Tibial nerve (tissue), 4 donors: ENCODE measurements around the gene KCNH2. TPM values are rescaled to one million over a fixed set of nuclear protein-coding genes. Genes with fewer than 3 reads are reported as not detected.

ENCODE experiments used
- DNase-seq, 2 donors: peaks; one replicate each; pipeline ENCODE4 v3.0.0-alpha.2; 2019; ENCODE audit warnings: low spot score in 2 of 2
- H3K27ac ChIP-seq, 4 donors: fragments of 200-600 bp; sonication (generic) in 3 of 4; one replicate each; pipeline ENCODE4 v1.5.1; 2017 to 2019; ENCODE audit warnings: mild to moderate bottlenecking in 1 of 4
- H3K27me3 ChIP-seq, 2 donors: fragments of 200-600 bp; sonication (generic) in 1 of 2; one replicate each; pipeline versions ENCODE4 v1.5.1 to v1.6.0; 2017 to 2019
- H3K36me3 ChIP-seq, 3 donors: fragments of 200-600 bp; sonication (generic); one replicate each; pipeline ENCODE4 v1.5.1; 2018 to 2019
- H3K4me1 ChIP-seq, 4 donors: fragments of 200-600 bp; sonication (generic) in 3 of 4; one replicate each; pipeline ENCODE4 v1.5.1; 2017 to 2019
- H3K4me3 ChIP-seq, 4 donors: fragments of 200-600 bp; sonication (generic) in 3 of 4; one replicate each; pipeline ENCODE4 v1.5.1; 2017 to 2019; ENCODE audit warnings: mild to moderate bottlenecking in 1 of 4, moderate library complexity in 1 of 4
- H3K9me3 ChIP-seq, 4 donors: fragments of 200-600 bp; sonication (generic) in 3 of 4; one replicate each; pipeline ENCODE4 v1.5.1; 2017 to 2019
- EP300 ChIP-seq, 2 donors: sonication (generic); formaldehyde crosslinking; IDR thresholded peaks; one replicate each; pipeline ENCODE4 v1.6.1; 2017; ENCODE audit warnings: antibody characterized with exemption in 2 of 2, mild to moderate bottlenecking in 1 of 2
- POLR2A ChIP-seq, 2 donors: fragments of 450-650 bp; IDR thresholded peaks; one replicate each; pipeline ENCODE4 v1.6.1; 2017; ENCODE audit warnings: antibody characterized with exemption in 2 of 2, mild to moderate bottlenecking in 2 of 2, moderate library complexity in 2 of 2
- WGBS, 2 donors: methylation state at CpG; one replicate each; pipeline ENCODE4 v1.1.5; 2018; 5-methylcytosine and 5-hydroxymethylcytosine counted together
- total RNA-seq, 4 donors: library from RNA; depleted of rRNA; stranded (reverse); fragments of >200 nt; gene quantifications; one replicate each; pipeline ENCODE4 v1.1.0, GENCODE V29; 2016
- TF ChIP-seq, protein P1 (sequence below), 5 experiments: fragments of 200-600 bp in 3 of 5; fragments of 450-650 bp in 2 of 5; sonication (generic) in 3 of 5; IDR thresholded peaks; one replicate each; pipeline ENCODE4 v1.5.1; 2016 to 2019; ENCODE audit warnings: antibody characterized with exemption in 5 of 5, mild to moderate bottlenecking in 3 of 5, moderate library complexity in 2 of 5

Gene KCNH2
- total RNA-seq, 4 donors from 2014 or later = 1.5 to 9.0 (median 2.4) TPM

DNA sequence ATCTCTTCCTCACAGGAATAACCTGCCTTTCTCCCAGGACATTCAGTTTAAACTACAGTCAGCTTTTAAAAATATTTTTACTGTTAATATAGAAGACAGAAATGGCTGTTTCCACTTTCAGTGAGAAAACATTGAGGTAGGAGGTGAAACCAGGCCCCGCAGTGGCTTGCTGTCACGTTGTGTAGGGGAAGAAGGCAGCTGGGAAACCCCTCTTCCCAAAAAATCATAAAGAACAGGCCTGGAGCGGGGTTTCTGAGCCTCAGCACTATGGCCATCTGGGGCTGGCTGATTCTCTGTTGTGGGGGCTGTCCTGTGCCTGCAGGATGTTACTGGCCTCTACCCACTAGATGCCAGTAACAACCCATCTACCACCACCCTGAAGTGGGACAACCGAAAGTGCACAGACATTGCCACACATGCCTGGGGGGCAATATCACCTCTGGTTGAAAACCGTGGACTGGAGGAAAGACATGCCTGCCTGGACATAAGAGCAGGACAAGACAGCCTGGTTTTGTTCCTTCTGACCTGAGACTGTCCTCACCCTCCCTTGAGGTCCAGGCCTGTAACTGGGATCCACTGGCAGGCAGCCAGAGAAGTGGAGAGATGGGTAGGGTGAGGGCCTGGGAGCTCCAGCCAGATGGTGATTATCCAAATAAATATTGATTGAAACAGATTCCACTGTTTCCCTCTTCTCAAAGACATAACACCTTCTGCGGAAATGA lies 43.9 kb downstream of the KCNH2 start:
- Histone ChIP-seq H3K27ac (no peak overlapping the region), H3K36me3 (no peaks in the 10 kb centered on the region), H3K27me3 (no peaks in the 10 kb centered on the region), H3K4me3 (no peak overlapping the region), H3K9me3 (no peaks in the 10 kb centered on the region), H3K4me1 (peaks cover 0 to 11% (median 0%) of the 10 kb centered on the region in 4 donors)
- WGBS, 2 donors = 81 to 85% methylated on average over 6 of the region's 6 CpGs
- no peak for DNase-seq
- TF ChIP-seq POLR2A (IDR thresholded peaks at IDR 0.05) (no peak), EP300 (IDR thresholded peaks at IDR 0.05) (no peak)
- TF ChIP-seq, protein P1, sequence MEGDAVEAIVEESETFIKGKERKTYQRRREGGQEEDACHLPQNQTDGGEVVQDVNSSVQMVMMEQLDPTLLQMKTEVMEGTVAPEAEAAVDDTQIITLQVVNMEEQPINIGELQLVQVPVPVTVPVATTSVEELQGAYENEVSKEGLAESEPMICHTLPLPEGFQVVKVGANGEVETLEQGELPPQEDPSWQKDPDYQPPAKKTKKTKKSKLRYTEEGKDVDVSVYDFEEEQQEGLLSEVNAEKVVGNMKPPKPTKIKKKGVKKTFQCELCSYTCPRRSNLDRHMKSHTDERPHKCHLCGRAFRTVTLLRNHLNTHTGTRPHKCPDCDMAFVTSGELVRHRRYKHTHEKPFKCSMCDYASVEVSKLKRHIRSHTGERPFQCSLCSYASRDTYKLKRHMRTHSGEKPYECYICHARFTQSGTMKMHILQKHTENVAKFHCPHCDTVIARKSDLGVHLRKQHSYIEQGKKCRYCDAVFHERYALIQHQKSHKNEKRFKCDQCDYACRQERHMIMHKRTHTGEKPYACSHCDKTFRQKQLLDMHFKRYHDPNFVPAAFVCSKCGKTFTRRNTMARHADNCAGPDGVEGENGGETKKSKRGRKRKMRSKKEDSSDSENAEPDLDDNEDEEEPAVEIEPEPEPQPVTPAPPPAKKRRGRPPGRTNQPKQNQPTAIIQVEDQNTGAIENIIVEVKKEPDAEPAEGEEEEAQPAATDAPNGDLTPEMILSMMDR (IDR thresholded peaks at IDR 0.05) = no peak

DNA sequence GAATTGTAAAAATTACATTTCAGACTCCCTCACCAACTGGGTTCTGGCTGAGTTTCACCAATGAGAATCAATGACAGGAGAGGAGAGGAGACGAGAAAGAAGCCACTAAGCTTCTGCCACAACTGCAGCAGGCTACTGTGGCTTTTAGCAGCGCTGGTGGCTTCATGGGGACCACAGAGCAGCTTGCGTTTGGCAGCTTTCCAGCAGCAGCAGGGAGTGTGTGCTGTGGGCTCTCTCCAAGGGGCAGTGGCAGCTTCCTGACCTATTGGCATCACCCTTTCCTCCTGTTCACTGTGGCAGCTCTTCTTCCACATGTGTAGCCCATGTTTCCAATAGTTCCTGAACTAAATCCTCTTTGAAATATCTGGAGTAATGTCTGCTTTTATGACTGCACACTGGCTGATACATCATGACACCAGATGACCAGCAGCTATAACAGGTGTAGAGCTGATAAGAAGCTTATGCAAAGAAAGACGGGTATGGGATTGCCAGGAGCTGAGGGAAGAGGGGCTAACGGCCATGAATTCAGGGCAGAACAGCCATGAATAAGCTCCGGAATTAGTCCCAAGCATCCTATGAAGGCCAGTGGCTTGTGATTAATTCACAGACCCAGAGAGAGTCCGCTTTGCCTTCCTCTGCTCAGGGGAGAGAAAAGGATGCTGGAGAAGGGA lies 46.8 kb downstream of the KCNH2 start:
- Histone ChIP-seq H3K9me3 (no peaks in the 10 kb centered on the region), H3K4me3 (no peak overlapping the region), H3K36me3 (no peaks in the 10 kb centered on the region), H3K4me1 (no peaks in the 10 kb centered on the region), H3K27ac (no peak overlapping the region), H3K27me3 (peaks cover 0 to 3% of the 10 kb centered on the region in 2 donors)
- no peak for DNase-seq
- WGBS, 2 donors = 54 to 59% methylated on average over 7 of the region's 7 CpGs
- TF ChIP-seq POLR2A (IDR thresholded peaks at IDR 0.05) (no peak), EP300 (IDR thresholded peaks at IDR 0.05) (no peak)
- TF ChIP-seq, protein P1 (IDR thresholded peaks at IDR 0.05) = no peak

DNA sequence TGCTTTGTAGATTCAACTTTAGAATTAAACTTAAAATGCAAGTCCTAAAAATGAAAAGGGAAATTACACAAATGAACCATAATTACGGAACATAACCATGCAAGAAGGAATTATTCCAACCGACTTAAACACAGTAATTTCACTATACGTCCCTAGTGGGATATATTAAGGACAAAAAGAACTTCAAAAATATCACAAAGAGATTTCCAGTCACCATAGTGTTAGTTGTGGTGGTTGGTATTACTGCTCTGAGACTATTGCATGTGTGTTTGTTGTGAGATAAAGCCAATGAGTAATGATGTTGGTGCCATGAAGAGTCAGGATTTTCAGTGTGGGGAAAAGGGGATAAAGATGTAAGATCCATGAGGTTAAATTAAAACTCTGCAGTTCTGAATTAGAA lies 49.6 kb downstream of the KCNH2 start:
- WGBS, 2 donors = 84 to 88% methylated on average over 3 of the region's 3 CpGs
- no peak overlapping the region for H3K27ac ChIP-seq

DNA sequence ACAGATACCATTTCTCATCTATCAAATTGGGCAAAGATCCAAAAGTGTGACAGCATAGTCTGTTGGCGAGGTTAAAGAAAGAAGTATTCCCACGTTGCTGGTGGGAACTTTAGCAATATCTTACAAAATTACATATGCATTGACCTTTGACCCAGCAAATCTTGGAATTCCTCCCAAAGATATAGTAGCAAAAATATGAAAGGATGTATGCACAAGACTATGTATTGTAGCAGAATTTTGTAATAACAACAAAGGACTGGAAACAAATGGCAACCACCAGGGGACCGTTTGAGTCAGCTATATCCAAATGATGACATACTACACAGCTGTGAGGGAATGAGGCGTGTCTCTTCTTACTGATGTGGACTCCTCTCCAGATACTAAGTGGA lies 50.2 kb downstream of the KCNH2 start:
- Histone ChIP-seq H3K4me3 (no peak overlapping the region), H3K9me3 (no peaks in the 10 kb centered on the region), H3K27me3 (peaks cover 0 to 3% of the 10 kb centered on the region in 2 donors), H3K36me3 (no peaks in the 10 kb centered on the region), H3K4me1 (no peaks in the 10 kb centered on the region), H3K27ac (no peak overlapping the region)
- TF ChIP-seq EP300 (IDR thresholded peaks at IDR 0.05) (no peak), POLR2A (IDR thresholded peaks at IDR 0.05) (no peak)
- TF ChIP-seq, protein P1 (IDR thresholded peaks at IDR 0.05) = no peak
- WGBS, 2 donors = 23 to 32% methylated on average over 4 of the region's 4 CpGs
- DNase-seq = no peak

More for the DNA sequence above, 49.6 kb downstream of the KCNH2 start:
- TF ChIP-seq POLR2A (IDR thresholded peaks at IDR 0.05) (no peak), EP300 (IDR thresholded peaks at IDR 0.05) (no peak)
- TF ChIP-seq, protein P1 (IDR thresholded peaks at IDR 0.05) = no peak
- no peak for DNase-seq
- H3K27me3 ChIP-seq = peaks cover 0 to 3% of the 10 kb centered on the region in 2 donors
- no peaks in the 10 kb centered on the region for H3K36me3 ChIP-seq
- no peaks in the 10 kb centered on the region for H3K4me1 ChIP-seq
- no peaks in the 10 kb centered on the region for H3K9me3 ChIP-seq
- H3K4me3 ChIP-seq = no peak overlapping the region
